A549 (cell line): ENCODE results near the gene CCDC9. TPM values are rescaled to one million over a fixed set of nuclear protein-coding genes. Genes with fewer than 3 reads are reported as not detected.

ENCODE experiments used
- ATAC-seq, 2 experiments: fragments of 200-7000 bp in 1 of 2; fragments of >200 bp in 1 of 2; cut with Nextera tagmentation in 1 of 2; cut with Tn5 transposase in 1 of 2; 3 replicates each; pipeline versions ENCODE4 v1.8.0 to v1.9.1; 2018 to 2020; ENCODE audit warnings: mild to moderate bottlenecking in 1 of 2, moderate library complexity in 1 of 2
- CTCF ChIA-PET: fragments of 300-600 bp; sonication (Branson Sonifier 250); formaldehyde crosslinking; extraction: SDS; loops from one replicate; lab custom pipeline; 2021; ENCODE audit warnings: antibody characterized with exemption, inconsistent platforms; lab: Yijun Ruan, JAX
- POLR2A ChIA-PET: fragments of 350-600 bp; formaldehyde crosslinking; extraction: SDS; loops from one replicate; lab custom pipeline; 2021; ENCODE audit warnings: antibody characterized with exemption, inconsistent platforms; lab: Yijun Ruan, JAX
- DNase-seq, 2 experiments: peaks; one replicate each; pipeline versions ENCODE4 v3.0.0 to v3.0.0-alpha.2; 2011 to 2016; ENCODE audit warnings: low read depth in 1 of 2, low spot score in 1 of 2
- FAIRE-seq: peaks from 2 replicates; lab custom pipeline; 2011; peaks lifted over from hg19 to GRCh38; lab: Jason Lieb, UNC
- H3K27ac ChIP-seq, 2 experiments: fragments of >200 bp; sonication (Bioruptor Twin); formaldehyde crosslinking; 3 replicates each; pipeline ENCODE4 v1.5.1; 2016 to 2017
- H3K4me1 ChIP-seq: fragments of >200 bp; sonication (Bioruptor Twin); formaldehyde crosslinking; 3 replicates; pipeline ENCODE4 v1.6.1; 2016
- H3K4me2 ChIP-seq: fragments of >200 bp; sonication (Bioruptor Twin); formaldehyde crosslinking; 3 replicates; pipeline ENCODE4 v1.6.1; 2016
- H3K4me3 ChIP-seq: fragments of >200 bp; sonication (Bioruptor Twin); formaldehyde crosslinking; 3 replicates; pipeline ENCODE4 v1.5.1; 2016
- H3K9me3 ChIP-seq: fragments of >200 bp; sonication (Bioruptor Twin); formaldehyde crosslinking; 3 replicates; pipeline ENCODE4 v1.6.1; 2016
- JUN ChIP-seq, 2 experiments: fragments of >200 bp; sonication (Bioruptor Twin); formaldehyde crosslinking; IDR thresholded peaks; 2 replicates in 1 of 2; 3 replicates in 1 of 2; pipeline ENCODE4 v1.6.1; 2016 to 2017
- MAZ ChIP-seq: fragments of 150-350 bp; IDR thresholded peaks from 2 replicates; pipeline ENCODE4 v1.6.1; 2014; ENCODE audit warnings: antibody characterized with exemption, low read depth, low read length, borderline replicate concordance
- MYC ChIP-seq: IDR thresholded peaks from 2 replicates; pipeline ENCODE4 v1.6.1; 2012; ENCODE audit warnings: mild to moderate bottlenecking, inconsistent platforms, low read length, improper control_type of control experiment, borderline replicate concordance
- POLR2A ChIP-seq: IDR thresholded peaks from 2 replicates; pipeline ENCODE4 v1.6.1; 2012; ENCODE audit warnings: mild to moderate bottlenecking, low read length
- RAD21 ChIP-seq, 2 experiments: fragments of >200 bp in 1 of 2; sonication (Bioruptor Twin) in 1 of 2; formaldehyde crosslinking in 1 of 2; IDR thresholded peaks in 1 of 2; conservative IDR thresholded peaks in 1 of 2; 2 replicates in 1 of 2; 3 replicates in 1 of 2; pipeline ENCODE4 v1.6.1; 2012 to 2018; ENCODE audit warnings: inconsistent platforms in 1 of 2
- RCOR1 ChIP-seq: fragments of 150-350 bp; IDR thresholded peaks from 2 replicates; pipeline ENCODE4 v1.6.1; 2014; ENCODE audit warnings: antibody characterized with exemption, low read length, low read depth
- SMC3 ChIP-seq: fragments of >200 bp; sonication (Bioruptor Twin); formaldehyde crosslinking; IDR thresholded peaks from 3 replicates; pipeline ENCODE4 v1.6.1; 2018; ENCODE audit warnings: inconsistent platforms
- TFCP2L1 ChIP-seq: fragments of 250-450 bp; sonication (Bioruptor Pico); IDR thresholded peaks from 2 replicates; pipeline ENCODE4 v1.5.0; 2021; ENCODE audit warnings: mild to moderate bottlenecking
- WGBS: methylation state at CpG from one replicate; pipeline ENCODE4 v1.1.6; 2017; ENCODE audit errors: missing lambda C conversion rate; 5-methylcytosine and 5-hydroxymethylcytosine counted together
- polyA plus RNA-seq, 4 experiments: library from polyadenylated mRNA; depleted of rRNA in 3 of 4; stranded (reverse); fragments of >200 nt; fragmentation: RNase III in 1 of 4; extraction: RNeasy Plus Mini Kit Qiagen cat#74134 plus additional on column Dnase treatment in 1 of 4; gene quantifications; 2 replicates in 3 of 4; 3 replicates in 1 of 4; pipeline ENCODE4 v1.2.3, GENCODE V29; 2011 to 2017
- TF ChIP-seq, protein P1 (sequence below): fragments of 450-650 bp; IDR thresholded peaks from 2 replicates; pipeline ENCODE4 v1.6.1; 2014; ENCODE audit warnings: antibody characterized with exemption
- TF ChIP-seq, protein P2 (sequence below): IDR thresholded peaks from 2 replicates; pipeline ENCODE4 v1.6.1; 2012; ENCODE audit warnings: low read depth, borderline replicate concordance
- TF ChIP-seq, protein P3 (sequence below): fragments of >200 bp; sonication (Bioruptor Twin); formaldehyde crosslinking; IDR thresholded peaks from 3 replicates; pipeline ENCODE4 v1.5.1; 2016
- TF ChIP-seq, protein P4 (sequence below): IDR thresholded peaks from 2 replicates; pipeline ENCODE4 v1.6.1; 2012

The CCDC9 gene
- polyA plus RNA-seq, 2 of the 4 experiments (the other 2 are of a cell fraction) = 9.4 to 24.6 TPM

DNA sequence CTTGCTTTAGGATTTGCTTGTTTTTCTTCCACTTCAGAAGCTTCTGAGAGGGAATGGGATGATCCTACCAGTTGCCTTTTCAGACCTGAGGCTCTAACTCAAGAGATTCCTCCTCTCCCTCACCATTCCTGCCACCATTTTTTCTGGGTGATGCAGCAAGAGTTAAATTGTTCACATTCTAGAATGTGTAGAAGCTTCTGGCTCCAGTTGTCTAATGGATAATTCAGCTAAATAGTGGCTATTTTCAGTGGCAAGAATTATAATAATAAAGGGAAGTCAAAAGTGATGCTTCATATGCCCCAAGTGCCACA lies 46.2 kb upstream of the CCDC9 start (continued):
- no peak for TF ChIP-seq JUN (IDR thresholded peaks at IDR 0.05)
- TF ChIP-seq RCOR1 = no peak
- TF ChIP-seq, all 56 proteins: peak for 0

DNA sequence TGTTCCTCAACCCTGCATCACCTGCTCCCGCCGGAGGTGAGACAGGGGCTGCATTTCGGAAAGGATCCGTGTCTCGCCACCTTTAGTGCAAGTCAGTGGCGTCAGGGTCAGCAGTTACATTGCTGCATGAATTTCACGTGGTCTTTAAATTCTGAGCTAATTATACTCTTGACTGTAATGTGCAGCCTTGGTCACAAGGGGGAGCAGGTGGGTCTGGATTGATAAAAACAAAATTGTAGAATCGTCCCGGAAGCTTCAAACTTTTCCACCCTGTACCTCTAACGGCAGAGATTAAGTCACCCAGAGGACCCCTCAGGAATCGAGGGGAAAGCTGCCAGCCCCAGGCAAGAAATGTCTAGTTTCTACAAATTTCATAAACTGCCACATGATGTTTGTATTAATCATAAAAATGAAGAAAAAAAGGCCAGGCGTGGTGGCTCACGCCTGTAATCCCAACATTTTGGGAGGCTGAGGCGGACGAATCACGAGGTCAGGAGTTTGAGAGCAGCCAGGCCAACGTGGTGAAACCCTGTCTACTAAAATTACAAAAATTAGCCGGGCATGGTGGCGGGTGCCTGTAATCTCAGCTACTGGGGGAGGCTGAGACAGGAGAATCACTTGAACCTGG lies 45.5 kb upstream of the CCDC9 start:
- POLR2A ChIA-PET = interaction anchor here (0.7 to 3.6 kb wide), 10 partner anchors 16 to 97 kb away, joined by 3 to 87 read pairs (median 6); partner anchors contain the start of genes CCDC9, SAE1 and ZC3H4
- Histone ChIP-seq H3K4me1 (peaks cover 16% of the 10 kb centered on the region), H3K4me2 (peak overlapping the region; percentile 51), H3K27ac (peak overlapping the region; percentile 76 to 82), H3K4me3 (no peak overlapping the region), H3K9me3 (no peaks in the 10 kb centered on the region)
- CTCF ChIA-PET = interaction anchor here (0.5 to 24.7 kb wide), 60 partner anchors 12 to 1555 kb away, joined by 3 to 893 read pairs (median 5); partner anchors contain the start of genes CCDC9, DHX34, SAE1 and ZC3H4
- FAIRE-seq (peak; percentile 99), DNase-seq (peak; percentile 77 to 85), ATAC-seq (peak; percentile 61 to 63)
- TF ChIP-seq, protein P1, sequence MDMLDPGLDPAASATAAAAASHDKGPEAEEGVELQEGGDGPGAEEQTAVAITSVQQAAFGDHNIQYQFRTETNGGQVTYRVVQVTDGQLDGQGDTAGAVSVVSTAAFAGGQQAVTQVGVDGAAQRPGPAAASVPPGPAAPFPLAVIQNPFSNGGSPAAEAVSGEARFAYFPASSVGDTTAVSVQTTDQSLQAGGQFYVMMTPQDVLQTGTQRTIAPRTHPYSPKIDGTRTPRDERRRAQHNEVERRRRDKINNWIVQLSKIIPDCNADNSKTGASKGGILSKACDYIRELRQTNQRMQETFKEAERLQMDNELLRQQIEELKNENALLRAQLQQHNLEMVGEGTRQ = peak; percentile 39
- TF ChIP-seq RAD21 (conservative IDR thresholded peaks at IDR 0.05 in 1 of 2, IDR thresholded peaks at IDR 0.05 in 1 of 2) = peak; percentile 85 to 88
- TF ChIP-seq MYC = 0 out of 2 replicates have a peak, but pooled peaks have one; percentile 20
- TF ChIP-seq, protein P2, sequence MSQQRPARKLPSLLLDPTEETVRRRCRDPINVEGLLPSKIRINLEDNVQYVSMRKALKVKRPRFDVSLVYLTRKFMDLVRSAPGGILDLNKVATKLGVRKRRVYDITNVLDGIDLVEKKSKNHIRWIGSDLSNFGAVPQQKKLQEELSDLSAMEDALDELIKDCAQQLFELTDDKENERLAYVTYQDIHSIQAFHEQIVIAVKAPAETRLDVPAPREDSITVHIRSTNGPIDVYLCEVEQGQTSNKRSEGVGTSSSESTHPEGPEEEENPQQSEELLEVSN = no peak
- TF ChIP-seq SMC3 = peak; percentile 94
- TF ChIP-seq, protein P3, sequence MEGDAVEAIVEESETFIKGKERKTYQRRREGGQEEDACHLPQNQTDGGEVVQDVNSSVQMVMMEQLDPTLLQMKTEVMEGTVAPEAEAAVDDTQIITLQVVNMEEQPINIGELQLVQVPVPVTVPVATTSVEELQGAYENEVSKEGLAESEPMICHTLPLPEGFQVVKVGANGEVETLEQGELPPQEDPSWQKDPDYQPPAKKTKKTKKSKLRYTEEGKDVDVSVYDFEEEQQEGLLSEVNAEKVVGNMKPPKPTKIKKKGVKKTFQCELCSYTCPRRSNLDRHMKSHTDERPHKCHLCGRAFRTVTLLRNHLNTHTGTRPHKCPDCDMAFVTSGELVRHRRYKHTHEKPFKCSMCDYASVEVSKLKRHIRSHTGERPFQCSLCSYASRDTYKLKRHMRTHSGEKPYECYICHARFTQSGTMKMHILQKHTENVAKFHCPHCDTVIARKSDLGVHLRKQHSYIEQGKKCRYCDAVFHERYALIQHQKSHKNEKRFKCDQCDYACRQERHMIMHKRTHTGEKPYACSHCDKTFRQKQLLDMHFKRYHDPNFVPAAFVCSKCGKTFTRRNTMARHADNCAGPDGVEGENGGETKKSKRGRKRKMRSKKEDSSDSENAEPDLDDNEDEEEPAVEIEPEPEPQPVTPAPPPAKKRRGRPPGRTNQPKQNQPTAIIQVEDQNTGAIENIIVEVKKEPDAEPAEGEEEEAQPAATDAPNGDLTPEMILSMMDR = peak; percentile 92
- TF ChIP-seq POLR2A = no peak
- TF ChIP-seq, protein P4, sequence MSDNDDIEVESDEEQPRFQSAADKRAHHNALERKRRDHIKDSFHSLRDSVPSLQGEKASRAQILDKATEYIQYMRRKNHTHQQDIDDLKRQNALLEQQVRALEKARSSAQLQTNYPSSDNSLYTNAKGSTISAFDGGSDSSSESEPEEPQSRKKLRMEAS = peak; percentile 63
- 26% methylated on average over 19 of the region's 19 CpGs for WGBS

DNA sequence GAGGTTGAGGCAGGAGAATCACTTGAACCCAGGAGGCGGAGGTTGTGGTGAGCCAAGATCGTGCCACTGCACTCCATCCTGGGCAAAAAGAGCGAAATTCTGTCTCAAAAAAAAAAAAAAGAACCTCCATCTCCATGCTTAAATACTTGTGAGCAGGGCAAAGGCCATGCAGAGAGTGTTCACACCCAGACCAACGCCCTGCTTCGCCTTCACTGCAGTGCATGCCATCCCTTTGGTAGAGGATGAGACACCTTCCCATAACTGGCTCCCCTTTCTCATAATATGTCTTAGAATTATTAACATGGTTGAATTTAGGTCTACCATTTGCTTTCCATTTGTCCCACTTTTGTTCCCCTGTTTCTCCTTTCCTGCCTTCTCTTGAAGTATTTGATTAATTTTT lies 40.7 kb upstream of the CCDC9 start:
- Histone ChIP-seq H3K27ac (no peak overlapping the region), H3K4me2 (no peak overlapping the region), H3K4me3 (no peak overlapping the region), H3K4me1 (peaks cover 10% of the 10 kb centered on the region), H3K9me3 (no peaks in the 10 kb centered on the region)
- DNase-seq = no peak
- FAIRE-seq = no peak
- 96% methylated on average over 5 of the region's 5 CpGs for WGBS
- CTCF ChIA-PET = interaction anchor here (0.7 to 24.7 kb wide), 5 partner anchors 10 to 202 kb away, joined by 3 to 893 read pairs (median 4); partner anchors contain the start of gene CCDC9
- no peak for ATAC-seq
- TF ChIP-seq POLR2A = no peak
- POLR2A ChIA-PET = interaction anchor here (1.1 to 1.2 kb wide), 2 partner anchors 10 to 28 kb away, joined by 3 to 6 read pairs; no protein-coding TSS in a partner anchor

DNA sequence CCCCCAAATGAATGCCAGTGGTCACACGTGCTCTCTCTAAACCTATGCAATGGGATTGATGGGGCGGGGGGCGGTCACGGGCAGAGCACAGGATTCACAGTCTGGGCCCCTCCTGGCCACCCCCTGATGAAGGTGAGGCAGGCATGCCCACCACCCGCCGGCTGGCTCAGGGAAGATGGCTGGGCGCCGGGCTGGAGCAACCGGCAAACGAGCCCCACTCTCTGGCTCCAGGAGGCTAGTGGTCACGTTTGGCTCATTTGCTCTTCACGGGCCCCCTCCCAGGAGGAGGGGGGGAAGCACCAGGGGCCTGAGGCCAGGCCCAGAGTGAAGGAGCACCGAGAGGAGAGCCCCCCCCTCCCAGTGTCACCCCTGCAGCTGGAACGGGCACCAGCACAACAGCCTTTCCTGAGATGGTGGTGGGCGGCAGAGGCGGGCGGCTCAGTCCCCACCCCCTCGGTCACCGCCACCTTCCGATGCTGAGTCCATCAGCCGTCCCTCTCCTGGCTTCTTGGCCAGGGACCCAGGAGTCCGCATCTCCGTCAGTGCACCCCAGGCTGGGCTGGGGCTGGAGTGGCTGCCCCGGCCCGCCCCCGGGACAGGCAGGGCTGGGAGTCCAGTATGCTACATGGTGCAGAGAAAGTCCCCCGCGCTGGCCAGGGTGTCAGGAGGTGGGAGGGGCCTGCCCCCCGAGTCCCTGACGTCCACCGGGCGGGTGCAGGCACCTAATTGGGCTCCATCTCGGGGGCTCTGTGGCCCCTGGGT lies 35.1 kb upstream of the CCDC9 start:
- POLR2A ChIA-PET = no interaction called here

More for the DNA sequence above, 35.1 kb upstream of the CCDC9 start:
- CTCF ChIA-PET = interaction anchor here (0.6 to 24.7 kb wide), 4 partner anchors 10 to 208 kb away, joined by 3 to 893 read pairs (median 89); partner anchors contain the start of gene CCDC9
- H3K4me1 ChIP-seq = peaks cover 8% of the 10 kb centered on the region
- FAIRE-seq (no peak), DNase-seq (no peak)
- no peak for TF ChIP-seq TFCP2L1 (CRISPR knock-in tag)
- no peak for TF ChIP-seq MAZ
- TF ChIP-seq, protein P1 = no peak
- TF ChIP-seq, all 56 proteins: peak for 0
- Histone ChIP-seq H3K4me3 (no peak overlapping the region), H3K4me2 (no peak overlapping the region), H3K9me3 (no peaks in the 10 kb centered on the region), H3K27ac (no peak overlapping the region; a peak in 1 of 6 replicates)
- 84% methylated on average over 19 of the region's 33 CpGs for WGBS
- ATAC-seq = no peak
